ENCODE measurements around the gene IFRD2. TPM values are rescaled to one million over a fixed set of nuclear protein-coding genes. Genes with fewer than 3 reads are reported as not detected.

IFRD2 gene
- total RNA-seq, 2 experiments from 2014 or later: 30.0 to 30.4 TPM

DNA sequence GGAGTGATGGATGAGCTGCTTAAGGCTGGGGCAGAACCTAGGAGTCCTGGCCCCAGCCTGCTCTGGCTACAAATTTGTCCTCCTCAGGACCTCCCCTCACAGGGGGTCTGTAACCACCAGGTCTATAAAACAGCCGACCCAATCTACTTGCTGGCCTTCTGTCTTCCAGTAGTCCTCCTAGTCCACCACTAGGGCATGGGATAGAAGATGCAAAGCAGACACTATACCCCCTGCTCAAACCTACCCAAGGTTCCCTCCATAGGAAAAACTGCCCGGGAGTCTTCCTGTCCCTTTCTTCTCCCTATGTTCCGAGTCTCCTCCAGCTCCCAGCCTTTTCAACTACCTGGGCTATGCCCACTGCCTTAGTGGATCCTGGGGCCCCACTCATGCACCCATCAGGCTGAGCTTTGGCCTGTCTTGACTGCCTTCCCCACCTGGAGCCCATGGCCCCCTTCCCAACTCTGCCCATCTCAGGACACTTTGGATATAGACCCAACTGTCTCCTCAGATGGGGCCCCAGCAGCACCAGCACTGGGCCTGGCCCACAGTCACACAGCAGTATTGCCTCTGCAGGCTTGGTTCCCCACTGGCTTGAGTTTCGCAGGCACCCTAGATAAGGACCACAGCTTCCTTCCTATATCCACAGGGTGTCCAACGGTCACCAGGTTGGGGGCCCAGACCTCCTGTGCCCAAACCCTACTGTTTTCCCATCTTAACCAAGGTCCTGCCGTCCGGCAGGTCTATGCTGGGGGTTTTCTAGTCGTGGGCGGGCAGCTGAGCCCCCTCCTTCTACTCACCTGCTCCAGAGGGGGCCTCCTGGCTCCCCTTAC is 5.9 kb upstream of the IFRD2 start:
- Histone ChIP-seq H3K9me3 (ENCODE audit: control insufficient read depth in 1 of 2, insufficient read depth in 1 of 2, low read length in 2 of 2) (no peaks in the 10 kb centered on the region), H3K4me1 (ENCODE audit: insufficient read depth, low read length) (peaks cover 31% of the 10 kb centered on the region), H3K4me3 (ENCODE audit: low read length) (peak overlapping the region; percentile 82), H3K27me3 (ENCODE audit: control insufficient read depth in 1 of 2, insufficient read depth in 2 of 2, low read length in 2 of 2) (no peaks in the 10 kb centered on the region), H3K36me3 (ENCODE audit: insufficient read depth, low read length) (no peaks in the 10 kb centered on the region), H3K27ac (ENCODE audit: low read depth in 1 of 2, low read length in 2 of 2) (peak overlapping the region; percentile 89 to 94)
- intact Hi-C loops (cut with DNase I, micrococcal nuclease): loop anchor here (1.0 to 5.0 kb wide), 6 partner anchors 23 to 886 kb away; partner anchors contain the start of genes GNAI2 (in 1 of the 2), RHOA (in 1 of the 2), TCTA (in 1 of the 2) and TMEM115 (in 1 of the 2)
- Mint-ChIP-seq H3K4me1 (ENCODE audit: low read depth) (peaks cover 32% of the 10 kb centered on the region), H3K27ac (peak overlapping the region; percentile 99), H3K27me3 (no peaks in the 10 kb centered on the region), H3K4me3 (peak overlapping the region; percentile 99), H3K36me3 (ENCODE audit: low read depth) (peaks cover 7% of the 10 kb centered on the region), H3K9me3 (no peaks in the 10 kb centered on the region)
- ChIA-PET POLR2A (interaction anchor here (1.2 to 3.4 kb wide), 12 partner anchors 14 to 103 kb away, joined by 4 to 54 read pairs (median 10); partner anchors contain the start of genes CYB561D2, GNAI2, NPRL2 and RASSF1), CTCF (interaction anchor here (0.8 to 2.9 kb wide), 8 partner anchors 23 to 104 kb away, joined by 3 to 18 read pairs (median 6); no protein-coding TSS in a partner anchor)
- ATAC-seq (ENCODE audit: poor library complexity) (no peak), DNase-seq (peak in 1 of 14 experiments; percentile 24)
- TF ChIP-seq CTCF (IDR thresholded peaks at IDR 0.05): no peak

GRCh38 chr3:50297384-50297775 is 5.2 kb upstream of the IFRD2 start:
- Histone ChIP-seq H3K27ac (ENCODE audit: low read depth in 1 of 2, low read length in 2 of 2) (no peak overlapping the region), H3K27me3 (ENCODE audit: control insufficient read depth in 1 of 2, insufficient read depth in 2 of 2, low read length in 2 of 2) (no peaks in the 10 kb centered on the region), H3K36me3 (ENCODE audit: insufficient read depth, low read length) (no peaks in the 10 kb centered on the region), H3K9me3 (ENCODE audit: control insufficient read depth in 1 of 2, insufficient read depth in 1 of 2, low read length in 2 of 2) (no peaks in the 10 kb centered on the region), H3K4me3 (ENCODE audit: low read length) (no peak overlapping the region), H3K4me1 (ENCODE audit: insufficient read depth, low read length) (peaks cover 38% of the 10 kb centered on the region)
- Mint-ChIP-seq H3K4me3 (peak overlapping the region; percentile 99), H3K9me3 (no peaks in the 10 kb centered on the region), H3K36me3 (ENCODE audit: low read depth) (peaks cover 9% of the 10 kb centered on the region), H3K4me1 (ENCODE audit: low read depth) (peaks cover 39% of the 10 kb centered on the region), H3K27ac (peak overlapping the region; percentile 99), H3K27me3 (no peaks in the 10 kb centered on the region)
- ChIA-PET POLR2A (interaction anchor here (2.9 to 3.4 kb wide), 2 partner anchors 23 to 54 kb away, joined by 25 to 42 read pairs; partner anchors contain the start of genes CYB561D2 and NPRL2), CTCF (interaction anchor here (2.5 kb wide), 1 partner anchor 103 kb away, joined by 10 read pairs; no protein-coding TSS in a partner anchor)
- ATAC-seq (ENCODE audit: poor library complexity): no peak
- intact Hi-C loops (cut with DNase I, micrococcal nuclease): loop anchor here (5.0 kb wide), 2 partner anchors 40 to 885 kb away; partner anchors contain the start of genes RHOA (in 1 of the 2) and TCTA (in 1 of the 2)
- DNase-seq: no peak
- no peak for TF ChIP-seq CTCF (IDR thresholded peaks at IDR 0.05)

- peaks cover 43% of the 10 kb centered on the region for H3K4me1 Mint-ChIP-seq (ENCODE audit: low read depth)
- Histone ChIP-seq H3K36me3 (ENCODE audit: insufficient read depth, low read length) (no peaks in the 10 kb centered on the region), H3K4me3 (ENCODE audit: low read length) (no peak overlapping the region), H3K4me1 (ENCODE audit: insufficient read depth, low read length) (peaks cover 39% of the 10 kb centered on the region), H3K27me3 (ENCODE audit: control insufficient read depth in 1 of 2, insufficient read depth in 2 of 2, low read length in 2 of 2) (no peaks in the 10 kb centered on the region), H3K27ac (ENCODE audit: low read depth in 1 of 2, low read length in 2 of 2) (no peak overlapping the region), H3K9me3 (ENCODE audit: control insufficient read depth in 1 of 2, insufficient read depth in 1 of 2, low read length in 2 of 2) (no peaks in the 10 kb centered on the region)
- CTCF ChIA-PET: no interaction called here
- no peaks in the 10 kb centered on the region for H3K27me3 Mint-ChIP-seq
- no peaks in the 10 kb centered on the region for H3K9me3 Mint-ChIP-seq
- POLR2A ChIA-PET: interaction anchor here (1.2 to 3.4 kb wide), 2 partner anchors 40 to 54 kb away, joined by 6 to 42 read pairs; partner anchors contain the start of genes CYB561D2 and NPRL2
- TF ChIP-seq CTCF (IDR thresholded peaks at IDR 0.05): no peak
- H3K27ac Mint-ChIP-seq: peak overlapping the region; percentile 99
- ATAC-seq (ENCODE audit: poor library complexity) (no peak), DNase-seq (peak in 1 of 14 experiments; percentile 42)
- H3K4me3 Mint-ChIP-seq: peak overlapping the region; percentile 83
- peaks cover 12% of the 10 kb centered on the region for H3K36me3 Mint-ChIP-seq (ENCODE audit: low read depth)
- intact Hi-C loops (cut with DNase I, micrococcal nuclease): loop anchor here (5.0 kb wide), 2 partner anchors 40 to 885 kb away; partner anchors contain the start of genes RHOA (in 1 of the 2) and TCTA (in 1 of the 2)
Observed at GRCh38 chr3:50296721-50297383, 4.6 kb upstream of the IFRD2 start.
